ENCODE data around the gene TMED7. TPM values are rescaled to one million over a fixed set of nuclear protein-coding genes. Genes with fewer than 3 reads are reported as not detected.
"Not testable (repeated sequence)": the region's sequence is repeated elsewhere in the genome, so short reads cannot be mapped to it uniquely, and the experiment has no call there.

Gene TMED7
- total and polyA plus RNA-seq, 2 of the 4 experiments (the other 2 are of a cell fraction) = 75.6 to 86.7 TPM

- TF ChIP-seq, protein P1, sequence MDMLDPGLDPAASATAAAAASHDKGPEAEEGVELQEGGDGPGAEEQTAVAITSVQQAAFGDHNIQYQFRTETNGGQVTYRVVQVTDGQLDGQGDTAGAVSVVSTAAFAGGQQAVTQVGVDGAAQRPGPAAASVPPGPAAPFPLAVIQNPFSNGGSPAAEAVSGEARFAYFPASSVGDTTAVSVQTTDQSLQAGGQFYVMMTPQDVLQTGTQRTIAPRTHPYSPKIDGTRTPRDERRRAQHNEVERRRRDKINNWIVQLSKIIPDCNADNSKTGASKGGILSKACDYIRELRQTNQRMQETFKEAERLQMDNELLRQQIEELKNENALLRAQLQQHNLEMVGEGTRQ (IDR thresholded peaks at IDR 0.05; ENCODE audit: low read depth, low read length) = peak; percentile 68
- TF ChIP-seq NFE2L2 (IDR thresholded peaks at IDR 0.05; ENCODE audit: low read depth, low read length) (no peak), MXI1 (IDR thresholded peaks at IDR 0.05; ENCODE audit: borderline replicate concordance, low read depth, low read length) (peak; percentile 51; the same call in 1 of the 2 replicates), SMC3 (IDR thresholded peaks at IDR 0.05; ENCODE audit: low read depth, low read length) (no peak)
These were observed at the start of gene TMED7 (continued) for GRCh38 chr5:115625579-115626444.

DNA sequence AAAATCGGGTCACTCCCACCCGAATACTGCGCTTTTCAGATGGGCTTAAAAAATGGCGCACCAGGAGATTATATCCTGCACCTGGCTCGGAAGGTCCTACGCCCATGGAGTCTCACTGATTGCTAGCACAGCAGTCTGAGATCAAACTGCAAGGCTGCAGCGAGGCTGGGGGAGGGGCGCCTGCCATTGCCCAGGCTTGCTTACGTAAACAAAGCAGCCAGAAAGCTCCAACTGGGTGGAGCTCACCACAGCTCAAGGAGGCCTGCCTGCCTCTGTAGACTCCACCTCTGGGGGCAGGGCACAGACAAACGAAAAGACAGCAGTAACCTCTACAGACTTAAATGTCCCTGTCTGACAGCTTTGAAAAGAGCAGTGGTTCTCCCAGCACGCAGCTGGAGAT, 48.9 kb upstream of the TMED7 start:
- H2BK5ac ChIP-seq (ENCODE audit: low read depth, low read length, poor library complexity, severe bottlenecking); H4K91ac ChIP-seq (ENCODE audit: insufficient read depth, low read depth, low read length); H3K36me3 ChIP-seq (ENCODE audit: control insufficient read depth, insufficient read depth, low read length); H3K56ac ChIP-seq (ENCODE audit: extremely low read depth, insufficient read depth, low read length); H3K23ac ChIP-seq (ENCODE audit: low read depth, low read length); H3K79me1 ChIP-seq (ENCODE audit: low read depth in 1 of 2, low read length in 2 of 2); H3K4ac ChIP-seq (ENCODE audit: low read depth, low read length); H3K4me2 ChIP-seq (ENCODE audit: low read depth, low read length); H3K4me3 ChIP-seq (ENCODE audit: insufficient read depth, low read depth, low read length); H3K9me3 ChIP-seq (ENCODE audit: control insufficient read depth, insufficient read depth, low read length); H3K27ac ChIP-seq (ENCODE audit: insufficient read depth, low read length); POLR2A ChIA-PET (ENCODE audit: unreplicated experiment); H3K27me3 ChIP-seq (ENCODE audit: control insufficient read depth, insufficient read depth, low read length); H4K20me1 ChIP-seq (ENCODE audit: insufficient read depth, low read length); H2AFZ ChIP-seq (replicated peaks; ENCODE audit: low read length, poor library complexity); H4K5ac ChIP-seq (ENCODE audit: low read depth, low read length); CTCF ChIA-PET; H2AK9ac ChIP-seq (replicated peaks; ENCODE audit: low read depth, low read length, poor library complexity); in situ Hi-C loops (cut with MboI; ENCODE audit: low sequenced_read_pairs); H2BK15ac ChIP-seq (ENCODE audit: low read depth, low read length); H3K18ac ChIP-seq (ENCODE audit: low read depth, low read length); BruUV-seq (replicated peaks); H3K9me1 ChIP-seq (ENCODE audit: insufficient read depth, low read length); H2AK5ac ChIP-seq (ENCODE audit: low read depth, low read length); ATAC-seq (ENCODE audit: low read depth); H3K4me1 ChIP-seq (ENCODE audit: control insufficient read depth, insufficient read depth, low read length); H3K14ac ChIP-seq (replicated peaks; ENCODE audit: low read depth, low read length); H4K8ac ChIP-seq (ENCODE audit: low read depth in 2 of 2, low read length in 2 of 2); DNase-seq; H2BK20ac ChIP-seq (ENCODE audit: low read depth, low read length); H3K9ac ChIP-seq (ENCODE audit: low read depth, low read length); H2BK120ac ChIP-seq (ENCODE audit: low read depth, low read length); dilution Hi-C loops (cut with HindIII; ENCODE audit: low sequenced_read_pairs, unreplicated experiment); intact Hi-C loops (cut with micrococcal nuclease): not testable (repeated sequence)
- WGBS, 2 experiments (ENCODE audit: extremely low coverage in 2 of 2, insufficient read length in 1 of 2) = 84% methylated on average over 6 of the region's 11 CpGs; no CpG with 5 or more reads in 1 of the 2 experiments
